Caki2 (cell line): ENCODE measurements around the gene PTPN14. TPM values are rescaled to one million over a fixed set of nuclear protein-coding genes. Genes with fewer than 3 reads are reported as not detected.

Experiments used
- DNase-seq: peaks from one replicate; pipeline ENCODE4 v3.0.0-alpha.2; 2015; ENCODE audit warnings: low read depth
- in situ Hi-C: cut with HindIII; loops from 2 replicates; pipeline ENCODE4 v1.10.0; 2016; ENCODE audit warnings: low sequenced_read_pairs, low pct_unique_long_range_greater_than_20kb, mixed read lengths
- total RNA-seq: library from RNA; depleted of rRNA; stranded (reverse); fragments of >200 nt; shearing (Covaris generic); gene quantifications from 2 replicates; pipeline ENCODE4 v1.2.3, GENCODE V29; 2014; ENCODE audit warnings: low replicate concordance

Gene PTPN14
- total RNA-seq, 1 experiment from 2014 or later: 22.9 TPM

GRCh38 chr1:214342525-214342924 lies 208.9 kb downstream of the PTPN14 start:
- in situ Hi-C loops: no loop called here
- DNase-seq: no peak

- in situ Hi-C loops: no loop called here
- DNase-seq: no peak
These were observed 209.5 kb downstream of the PTPN14 start for GRCh38 chr1:214341932-214342331.

- no peak for DNase-seq
- in situ Hi-C loops: no loop called here
These were observed 209.9 kb downstream of the PTPN14 start for GRCh38 chr1:214341459-214341858.

GRCh38 chr1:214338212-214338611 lies 213.2 kb downstream of the PTPN14 start:
- in situ Hi-C loops: no loop called here
- no peak for DNase-seq

GRCh38 chr1:214337511-214337910 lies 213.9 kb downstream of the PTPN14 start:
- in situ Hi-C loops: no loop called here
- no peak for DNase-seq

- in situ Hi-C loops: no loop called here
- DNase-seq: no peak
These were observed 214.4 kb downstream of the PTPN14 start for GRCh38 chr1:214337015-214337414.

- no peak for DNase-seq
- in situ Hi-C loops: no loop called here
These were observed 215.8 kb downstream of the PTPN14 start for GRCh38 chr1:214335567-214335966.

- no peak for DNase-seq
- in situ Hi-C loops: no loop called here
These were observed 218.2 kb downstream of the PTPN14 start for GRCh38 chr1:214332946-214333798.

GRCh38 chr1:214331827-214332423 lies 219.5 kb downstream of the PTPN14 start:
- in situ Hi-C loops: no loop called here
- DNase-seq: no peak

GRCh38 chr1:214331180-214331579 lies 220.2 kb downstream of the PTPN14 start:
- no peak for DNase-seq
- in situ Hi-C loops: no loop called here

- in situ Hi-C loops: no loop called here
- DNase-seq: no peak
These were observed 220.7 kb downstream of the PTPN14 start for GRCh38 chr1:214330715-214331114.

GRCh38 chr1:214330222-214330621 lies 221.2 kb downstream of the PTPN14 start:
- DNase-seq: no peak
- in situ Hi-C loops: no loop called here

GRCh38 chr1:214329470-214330220 lies 221.8 kb downstream of the PTPN14 start:
- DNase-seq: no peak
- in situ Hi-C loops: no loop called here

GRCh38 chr1:214328770-214329469 lies 222.5 kb downstream of the PTPN14 start:
- in situ Hi-C loops: no loop called here
- peak; percentile 63 for DNase-seq

GRCh38 chr1:214327514-214327913 lies 223.9 kb downstream of the PTPN14 start:
- no peak for DNase-seq
- in situ Hi-C loops: no loop called here

- in situ Hi-C loops: no loop called here
- DNase-seq: no peak
These were observed 225.0 kb downstream of the PTPN14 start for GRCh38 chr1:214326406-214326805.

- in situ Hi-C loops: no loop called here
These were observed 226.3 kb downstream of the PTPN14 start for GRCh38 chr1:214324896-214325800.

More at GRCh38 chr1:214324896-214325800, 226.3 kb downstream of the PTPN14 start:
- no peak for DNase-seq
